HEK293 (cell line): ENCODE data around the gene DGKH.
"Not testable (repeated sequence)": the region's sequence is repeated elsewhere in the genome, so short reads cannot be mapped to it uniquely, and the experiment has no call there.

ENCODE experiments used
- BCL11A ChIP-seq: fragments of 450-650 bp; formaldehyde crosslinking; IDR thresholded peaks from 2 replicates; pipeline ENCODE4 v1.5.1; 2016; ENCODE audit warnings: low read depth, missing biosample characterization, missing genetic modification characterization
- ZBTB8A ChIP-seq: fragments of 450-650 bp; formaldehyde crosslinking; IDR thresholded peaks from 2 replicates; pipeline ENCODE4 v1.5.1; 2016; ENCODE audit warnings: missing biosample characterization, missing genetic modification characterization
- ZNF10 ChIP-seq: fragments of 450-650 bp; formaldehyde crosslinking; IDR thresholded peaks from 2 replicates; pipeline ENCODE4 v1.5.1; 2017; ENCODE audit warnings: missing biosample characterization, missing genetic modification characterization
- ZNF24 ChIP-seq: fragments of 450-650 bp; formaldehyde crosslinking; IDR thresholded peaks from 2 replicates; pipeline ENCODE4 v1.5.1; 2016; ENCODE audit warnings: missing biosample characterization, missing genetic modification characterization
- ZNF350 ChIP-seq: fragments of 450-650 bp; formaldehyde crosslinking; IDR thresholded peaks from 2 replicates; pipeline ENCODE4 v1.5.0; 2017; ENCODE audit warnings: missing biosample characterization, mild to moderate bottlenecking, missing genetic modification characterization
- ZNF521 ChIP-seq: fragments of 450-650 bp; formaldehyde crosslinking; IDR thresholded peaks from 2 replicates; pipeline ENCODE4 v1.5.1; 2017; ENCODE audit warnings: missing biosample characterization, mild to moderate bottlenecking, missing genetic modification characterization
- TF ChIP-seq, protein P1 (sequence below): fragments of 450-650 bp; formaldehyde crosslinking; IDR thresholded peaks from 2 replicates; pipeline ENCODE4 v1.5.1; 2017; ENCODE audit warnings: missing biosample characterization, mild to moderate bottlenecking, missing genetic modification characterization, moderate library complexity
- TF ChIP-seq, protein P2 (sequence below): fragments of 450-650 bp; formaldehyde crosslinking; IDR thresholded peaks from 2 replicates; pipeline ENCODE4 v1.5.0; 2017; ENCODE audit warnings: missing biosample characterization, missing genetic modification characterization, borderline replicate concordance
- TF ChIP-seq, protein P3 (sequence below): fragments of 450-650 bp; formaldehyde crosslinking; IDR thresholded peaks from 2 replicates; pipeline ENCODE4 v1.5.1; 2016; ENCODE audit warnings: missing biosample characterization, missing genetic modification characterization
- TF ChIP-seq, protein P4 (sequence below): fragments of 450-650 bp; formaldehyde crosslinking; IDR thresholded peaks from 2 replicates; pipeline ENCODE4 v1.5.1; 2016; ENCODE audit warnings: missing biosample characterization, missing genetic modification characterization
- TF ChIP-seq, protein P5 (sequence below): fragments of 450-650 bp; formaldehyde crosslinking; conservative IDR thresholded peaks from 2 replicates; pipeline ENCODE4 v1.5.1; 2016; ENCODE audit warnings: low read depth, missing biosample characterization, missing genetic modification characterization
- TF ChIP-seq, protein P6 (sequence below): fragments of 450-650 bp; formaldehyde crosslinking; IDR thresholded peaks from 2 replicates; pipeline ENCODE4 v1.5.1; 2016; ENCODE audit warnings: missing biosample characterization, missing genetic modification characterization
- TF ChIP-seq, protein P7 (sequence below): fragments of 450-650 bp; formaldehyde crosslinking; IDR thresholded peaks from 2 replicates; pipeline ENCODE4 v1.5.1; 2016; ENCODE audit warnings: missing biosample characterization, missing genetic modification characterization, borderline replicate concordance
- TF ChIP-seq, protein P8 (sequence below): fragments of 450-650 bp; formaldehyde crosslinking; IDR thresholded peaks from 2 replicates; pipeline ENCODE4 v1.5.1; 2016; ENCODE audit warnings: missing biosample characterization, missing genetic modification characterization

DNA sequence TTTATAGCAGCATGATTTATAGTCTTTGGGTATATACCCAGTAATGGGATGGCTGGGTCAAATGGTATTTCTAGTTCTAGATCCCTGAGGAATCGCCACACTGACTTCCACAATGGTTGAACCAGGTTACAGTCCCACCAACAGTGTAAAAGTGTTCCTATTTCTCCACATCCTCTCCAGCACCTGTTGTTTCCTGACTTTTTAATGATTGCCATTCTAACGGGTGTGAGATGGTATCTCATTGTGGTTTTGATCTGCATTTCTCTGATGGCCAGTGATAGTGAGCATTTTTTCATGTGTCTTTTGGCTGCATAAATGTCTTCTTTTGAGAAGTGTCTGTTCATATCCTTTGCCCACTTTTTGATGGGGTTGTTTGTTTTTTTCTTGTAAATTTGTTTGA is 114.9 kb downstream of the DGKH start:
- TF ChIP-seq, protein P1, sequence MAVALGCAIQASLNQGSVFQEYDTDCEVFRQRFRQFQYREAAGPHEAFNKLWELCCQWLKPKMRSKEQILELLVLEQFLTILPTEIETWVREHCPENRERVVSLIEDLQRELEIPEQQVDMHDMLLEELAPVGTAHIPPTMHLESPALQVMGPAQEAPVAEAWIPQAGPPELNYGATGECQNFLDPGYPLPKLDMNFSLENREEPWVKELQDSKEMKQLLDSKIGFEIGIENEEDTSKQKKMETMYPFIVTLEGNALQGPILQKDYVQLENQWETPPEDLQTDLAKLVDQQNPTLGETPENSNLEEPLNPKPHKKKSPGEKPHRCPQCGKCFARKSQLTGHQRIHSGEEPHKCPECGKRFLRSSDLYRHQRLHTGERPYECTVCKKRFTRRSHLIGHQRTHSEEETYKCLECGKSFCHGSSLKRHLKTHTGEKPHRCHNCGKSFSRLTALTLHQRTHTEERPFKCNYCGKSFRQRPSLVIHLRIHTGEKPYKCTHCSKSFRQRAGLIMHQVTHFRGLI (tag by site-specific recombination) = not testable (repeated sequence)
- TF ChIP-seq, protein P2, sequence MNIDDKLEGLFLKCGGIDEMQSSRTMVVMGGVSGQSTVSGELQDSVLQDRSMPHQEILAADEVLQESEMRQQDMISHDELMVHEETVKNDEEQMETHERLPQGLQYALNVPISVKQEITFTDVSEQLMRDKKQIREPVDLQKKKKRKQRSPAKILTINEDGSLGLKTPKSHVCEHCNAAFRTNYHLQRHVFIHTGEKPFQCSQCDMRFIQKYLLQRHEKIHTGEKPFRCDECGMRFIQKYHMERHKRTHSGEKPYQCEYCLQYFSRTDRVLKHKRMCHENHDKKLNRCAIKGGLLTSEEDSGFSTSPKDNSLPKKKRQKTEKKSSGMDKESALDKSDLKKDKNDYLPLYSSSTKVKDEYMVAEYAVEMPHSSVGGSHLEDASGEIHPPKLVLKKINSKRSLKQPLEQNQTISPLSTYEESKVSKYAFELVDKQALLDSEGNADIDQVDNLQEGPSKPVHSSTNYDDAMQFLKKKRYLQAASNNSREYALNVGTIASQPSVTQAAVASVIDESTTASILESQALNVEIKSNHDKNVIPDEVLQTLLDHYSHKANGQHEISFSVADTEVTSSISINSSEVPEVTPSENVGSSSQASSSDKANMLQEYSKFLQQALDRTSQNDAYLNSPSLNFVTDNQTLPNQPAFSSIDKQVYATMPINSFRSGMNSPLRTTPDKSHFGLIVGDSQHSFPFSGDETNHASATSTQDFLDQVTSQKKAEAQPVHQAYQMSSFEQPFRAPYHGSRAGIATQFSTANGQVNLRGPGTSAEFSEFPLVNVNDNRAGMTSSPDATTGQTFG (tag by site-specific recombination) = not testable (repeated sequence)
- TF ChIP-seq, protein P3, sequence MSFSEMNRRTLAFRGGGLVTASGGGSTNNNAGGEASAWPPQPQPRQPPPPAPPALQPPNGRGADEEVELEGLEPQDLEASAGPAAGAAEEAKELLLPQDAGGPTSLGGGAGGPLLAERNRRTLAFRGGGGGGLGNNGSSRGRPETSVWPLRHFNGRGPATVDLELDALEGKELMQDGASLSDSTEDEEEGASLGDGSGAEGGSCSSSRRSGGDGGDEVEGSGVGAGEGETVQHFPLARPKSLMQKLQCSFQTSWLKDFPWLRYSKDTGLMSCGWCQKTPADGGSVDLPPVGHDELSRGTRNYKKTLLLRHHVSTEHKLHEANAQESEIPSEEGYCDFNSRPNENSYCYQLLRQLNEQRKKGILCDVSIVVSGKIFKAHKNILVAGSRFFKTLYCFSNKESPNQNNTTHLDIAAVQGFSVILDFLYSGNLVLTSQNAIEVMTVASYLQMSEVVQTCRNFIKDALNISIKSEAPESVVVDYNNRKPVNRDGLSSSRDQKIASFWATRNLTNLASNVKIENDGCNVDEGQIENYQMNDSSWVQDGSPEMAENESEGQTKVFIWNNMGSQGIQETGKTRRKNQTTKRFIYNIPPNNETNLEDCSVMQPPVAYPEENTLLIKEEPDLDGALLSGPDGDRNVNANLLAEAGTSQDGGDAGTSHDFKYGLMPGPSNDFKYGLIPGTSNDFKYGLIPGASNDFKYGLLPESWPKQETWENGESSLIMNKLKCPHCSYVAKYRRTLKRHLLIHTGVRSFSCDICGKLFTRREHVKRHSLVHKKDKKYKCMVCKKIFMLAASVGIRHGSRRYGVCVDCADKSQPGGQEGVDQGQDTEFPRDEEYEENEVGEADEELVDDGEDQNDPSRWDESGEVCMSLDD (tag by site-specific recombination) = not testable (repeated sequence)
- TF ChIP-seq ZNF24 (tag by site-specific recombination); ZNF521; ZNF350 (tag by site-specific recombination); ZBTB8A (tag by site-specific recombination); ZNF10 (tag by site-specific recombination); BCL11A (tag by site-specific recombination): not testable (repeated sequence)
- TF ChIP-seq, protein P4, sequence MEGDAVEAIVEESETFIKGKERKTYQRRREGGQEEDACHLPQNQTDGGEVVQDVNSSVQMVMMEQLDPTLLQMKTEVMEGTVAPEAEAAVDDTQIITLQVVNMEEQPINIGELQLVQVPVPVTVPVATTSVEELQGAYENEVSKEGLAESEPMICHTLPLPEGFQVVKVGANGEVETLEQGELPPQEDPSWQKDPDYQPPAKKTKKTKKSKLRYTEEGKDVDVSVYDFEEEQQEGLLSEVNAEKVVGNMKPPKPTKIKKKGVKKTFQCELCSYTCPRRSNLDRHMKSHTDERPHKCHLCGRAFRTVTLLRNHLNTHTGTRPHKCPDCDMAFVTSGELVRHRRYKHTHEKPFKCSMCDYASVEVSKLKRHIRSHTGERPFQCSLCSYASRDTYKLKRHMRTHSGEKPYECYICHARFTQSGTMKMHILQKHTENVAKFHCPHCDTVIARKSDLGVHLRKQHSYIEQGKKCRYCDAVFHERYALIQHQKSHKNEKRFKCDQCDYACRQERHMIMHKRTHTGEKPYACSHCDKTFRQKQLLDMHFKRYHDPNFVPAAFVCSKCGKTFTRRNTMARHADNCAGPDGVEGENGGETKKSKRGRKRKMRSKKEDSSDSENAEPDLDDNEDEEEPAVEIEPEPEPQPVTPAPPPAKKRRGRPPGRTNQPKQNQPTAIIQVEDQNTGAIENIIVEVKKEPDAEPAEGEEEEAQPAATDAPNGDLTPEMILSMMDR (tag by site-specific recombination) = not testable (repeated sequence)
- TF ChIP-seq, protein P5, sequence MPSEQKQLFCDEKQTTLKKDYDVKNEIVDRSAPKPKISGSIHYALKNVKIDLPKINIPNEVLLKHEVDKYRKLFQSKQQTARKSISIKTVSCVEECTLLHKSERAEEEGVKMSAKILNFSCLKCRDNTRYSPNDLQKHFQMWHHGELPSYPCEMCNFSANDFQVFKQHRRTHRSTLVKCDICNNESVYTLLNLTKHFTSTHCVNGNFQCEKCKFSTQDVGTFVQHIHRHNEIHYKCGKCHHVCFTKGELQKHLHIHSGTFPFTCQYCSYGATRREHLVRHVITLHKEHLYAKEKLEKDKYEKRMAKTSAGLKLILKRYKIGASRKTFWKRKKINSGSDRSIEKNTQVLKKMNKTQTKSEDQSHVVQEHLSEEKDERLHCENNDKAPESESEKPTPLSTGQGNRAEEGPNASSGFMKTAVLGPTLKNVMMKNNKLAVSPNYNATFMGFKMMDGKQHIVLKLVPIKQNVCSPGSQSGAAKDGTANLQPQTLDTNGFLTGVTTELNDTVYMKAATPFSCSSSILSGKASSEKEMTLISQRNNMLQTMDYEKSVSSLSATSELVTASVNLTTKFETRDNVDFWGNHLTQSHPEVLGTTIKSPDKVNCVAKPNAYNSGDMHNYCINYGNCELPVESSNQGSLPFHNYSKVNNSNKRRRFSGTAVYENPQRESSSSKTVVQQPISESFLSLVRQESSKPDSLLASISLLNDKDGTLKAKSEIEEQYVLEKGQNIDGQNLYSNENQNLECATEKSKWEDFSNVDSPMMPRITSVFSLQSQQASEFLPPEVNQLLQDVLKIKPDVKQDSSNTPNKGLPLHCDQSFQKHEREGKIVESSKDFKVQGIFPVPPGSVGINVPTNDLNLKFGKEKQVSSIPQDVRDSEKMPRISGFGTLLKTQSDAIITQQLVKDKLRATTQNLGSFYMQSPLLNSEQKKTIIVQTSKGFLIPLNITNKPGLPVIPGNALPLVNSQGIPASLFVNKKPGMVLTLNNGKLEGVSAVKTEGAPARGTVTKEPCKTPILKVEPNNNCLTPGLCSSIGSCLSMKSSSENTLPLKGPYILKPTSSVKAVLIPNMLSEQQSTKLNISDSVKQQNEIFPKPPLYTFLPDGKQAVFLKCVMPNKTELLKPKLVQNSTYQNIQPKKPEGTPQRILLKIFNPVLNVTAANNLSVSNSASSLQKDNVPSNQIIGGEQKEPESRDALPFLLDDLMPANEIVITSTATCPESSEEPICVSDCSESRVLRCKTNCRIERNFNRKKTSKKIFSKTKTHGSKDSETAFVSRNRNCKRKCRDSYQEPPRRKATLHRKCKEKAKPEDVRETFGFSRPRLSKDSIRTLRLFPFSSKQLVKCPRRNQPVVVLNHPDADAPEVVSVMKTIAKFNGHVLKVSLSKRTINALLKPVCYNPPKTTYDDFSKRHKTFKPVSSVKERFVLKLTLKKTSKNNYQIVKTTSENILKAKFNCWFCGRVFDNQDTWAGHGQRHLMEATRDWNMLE (tag by site-specific recombination) = not testable (repeated sequence)
- TF ChIP-seq, protein P6, sequence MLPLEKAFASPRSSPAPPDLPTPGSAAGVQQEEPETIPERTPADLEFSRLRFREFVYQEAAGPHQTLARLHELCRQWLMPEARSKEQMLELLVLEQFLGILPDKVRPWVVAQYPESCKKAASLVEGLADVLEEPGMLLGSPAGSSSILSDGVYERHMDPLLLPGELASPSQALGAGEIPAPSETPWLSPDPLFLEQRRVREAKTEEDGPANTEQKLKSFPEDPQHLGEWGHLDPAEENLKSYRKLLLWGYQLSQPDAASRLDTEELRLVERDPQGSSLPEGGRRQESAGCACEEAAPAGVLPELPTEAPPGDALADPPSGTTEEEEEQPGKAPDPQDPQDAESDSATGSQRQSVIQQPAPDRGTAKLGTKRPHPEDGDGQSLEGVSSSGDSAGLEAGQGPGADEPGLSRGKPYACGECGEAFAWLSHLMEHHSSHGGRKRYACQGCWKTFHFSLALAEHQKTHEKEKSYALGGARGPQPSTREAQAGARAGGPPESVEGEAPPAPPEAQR (tag by site-specific recombination) = not testable (repeated sequence)
- TF ChIP-seq, protein P7, sequence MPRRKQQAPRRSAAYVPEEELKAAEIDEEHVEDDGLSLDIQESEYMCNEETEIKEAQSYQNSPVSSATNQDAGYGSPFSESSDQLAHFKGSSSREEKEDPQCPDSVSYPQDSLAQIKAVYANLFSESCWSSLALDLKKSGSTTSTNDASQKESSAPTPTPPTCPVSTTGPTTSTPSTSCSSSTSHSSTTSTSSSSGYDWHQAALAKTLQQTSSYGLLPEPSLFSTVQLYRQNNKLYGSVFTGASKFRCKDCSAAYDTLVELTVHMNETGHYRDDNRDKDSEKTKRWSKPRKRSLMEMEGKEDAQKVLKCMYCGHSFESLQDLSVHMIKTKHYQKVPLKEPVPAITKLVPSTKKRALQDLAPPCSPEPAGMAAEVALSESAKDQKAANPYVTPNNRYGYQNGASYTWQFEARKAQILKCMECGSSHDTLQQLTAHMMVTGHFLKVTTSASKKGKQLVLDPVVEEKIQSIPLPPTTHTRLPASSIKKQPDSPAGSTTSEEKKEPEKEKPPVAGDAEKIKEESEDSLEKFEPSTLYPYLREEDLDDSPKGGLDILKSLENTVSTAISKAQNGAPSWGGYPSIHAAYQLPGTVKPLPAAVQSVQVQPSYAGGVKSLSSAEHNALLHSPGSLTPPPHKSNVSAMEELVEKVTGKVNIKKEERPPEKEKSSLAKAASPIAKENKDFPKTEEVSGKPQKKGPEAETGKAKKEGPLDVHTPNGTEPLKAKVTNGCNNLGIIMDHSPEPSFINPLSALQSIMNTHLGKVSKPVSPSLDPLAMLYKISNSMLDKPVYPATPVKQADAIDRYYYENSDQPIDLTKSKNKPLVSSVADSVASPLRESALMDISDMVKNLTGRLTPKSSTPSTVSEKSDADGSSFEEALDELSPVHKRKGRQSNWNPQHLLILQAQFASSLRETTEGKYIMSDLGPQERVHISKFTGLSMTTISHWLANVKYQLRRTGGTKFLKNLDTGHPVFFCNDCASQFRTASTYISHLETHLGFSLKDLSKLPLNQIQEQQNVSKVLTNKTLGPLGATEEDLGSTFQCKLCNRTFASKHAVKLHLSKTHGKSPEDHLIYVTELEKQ (tag by site-specific recombination) = not testable (repeated sequence)
- TF ChIP-seq, protein P8, sequence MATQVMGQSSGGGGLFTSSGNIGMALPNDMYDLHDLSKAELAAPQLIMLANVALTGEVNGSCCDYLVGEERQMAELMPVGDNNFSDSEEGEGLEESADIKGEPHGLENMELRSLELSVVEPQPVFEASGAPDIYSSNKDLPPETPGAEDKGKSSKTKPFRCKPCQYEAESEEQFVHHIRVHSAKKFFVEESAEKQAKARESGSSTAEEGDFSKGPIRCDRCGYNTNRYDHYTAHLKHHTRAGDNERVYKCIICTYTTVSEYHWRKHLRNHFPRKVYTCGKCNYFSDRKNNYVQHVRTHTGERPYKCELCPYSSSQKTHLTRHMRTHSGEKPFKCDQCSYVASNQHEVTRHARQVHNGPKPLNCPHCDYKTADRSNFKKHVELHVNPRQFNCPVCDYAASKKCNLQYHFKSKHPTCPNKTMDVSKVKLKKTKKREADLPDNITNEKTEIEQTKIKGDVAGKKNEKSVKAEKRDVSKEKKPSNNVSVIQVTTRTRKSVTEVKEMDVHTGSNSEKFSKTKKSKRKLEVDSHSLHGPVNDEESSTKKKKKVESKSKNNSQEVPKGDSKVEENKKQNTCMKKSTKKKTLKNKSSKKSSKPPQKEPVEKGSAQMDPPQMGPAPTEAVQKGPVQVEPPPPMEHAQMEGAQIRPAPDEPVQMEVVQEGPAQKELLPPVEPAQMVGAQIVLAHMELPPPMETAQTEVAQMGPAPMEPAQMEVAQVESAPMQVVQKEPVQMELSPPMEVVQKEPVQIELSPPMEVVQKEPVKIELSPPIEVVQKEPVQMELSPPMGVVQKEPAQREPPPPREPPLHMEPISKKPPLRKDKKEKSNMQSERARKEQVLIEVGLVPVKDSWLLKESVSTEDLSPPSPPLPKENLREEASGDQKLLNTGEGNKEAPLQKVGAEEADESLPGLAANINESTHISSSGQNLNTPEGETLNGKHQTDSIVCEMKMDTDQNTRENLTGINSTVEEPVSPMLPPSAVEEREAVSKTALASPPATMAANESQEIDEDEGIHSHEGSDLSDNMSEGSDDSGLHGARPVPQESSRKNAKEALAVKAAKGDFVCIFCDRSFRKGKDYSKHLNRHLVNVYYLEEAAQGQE (tag by site-specific recombination) = not testable (repeated sequence)
